Stimulated activated naive CD8-positive, alpha-beta T cell treated with anti-CD3 and anti-CD28 coated beads, Interleukin-15, amount 100 ng/mL, for 72 hours (primary cell): Measurements from ENCODE around the gene SSR4.
A peak's percentile ranks its signal among the peaks of the same experiment; 100 is the strongest.
"Not testable (repeated sequence)": the region's sequence is repeated elsewhere in the genome, so short reads cannot be mapped to it uniquely, and the experiment has no call there.

Source experiments
- ATAC-seq: fragments of 150-1000 bp; cut with Tn5 transposase; 2 replicates; pipeline ENCODE4 v1.10.0; 2021; ENCODE audit warnings: mild to moderate bottlenecking, moderate library complexity
- DNase-seq, 2 donors: peaks; one replicate each; pipeline ENCODE4 v3.0.0; 2021 to 2022
- H3K27ac Mint-ChIP-seq, 2 donors: one replicate each; pipeline ENCODE4 v1.8.0; 2022; ENCODE audit warnings: mild to moderate bottlenecking in 2 of 2, mixed read lengths in 2 of 2, moderate library complexity in 2 of 2
- H3K27me3 Mint-ChIP-seq: one replicate; pipeline ENCODE4 v1.8.0; 2022; ENCODE audit warnings: mixed read lengths
- H3K4me1 Mint-ChIP-seq: one replicate; pipeline ENCODE4 v1.8.0; 2022; ENCODE audit warnings: mild to moderate bottlenecking, mixed read lengths
- H3K4me3 Mint-ChIP-seq, 2 donors: one replicate each; pipeline ENCODE4 v1.8.0; 2022; ENCODE audit warnings: mild to moderate bottlenecking in 2 of 2, mixed read lengths in 2 of 2, moderate library complexity in 1 of 2
- H3K9me3 Mint-ChIP-seq, 2 donors: one replicate each; pipeline ENCODE4 v1.8.0; 2022; ENCODE audit warnings: mixed read lengths in 2 of 2

The SSR4 gene

GRCh38 chrX:153804100-153804595 lies 9.7 kb downstream of the SSR4 start:
- Mint-ChIP-seq H3K27ac (no peak overlapping the region), H3K27me3 (no peaks in the 10 kb centered on the region), H3K4me3 (no peak overlapping the region), H3K4me1 (peaks cover 6% of the 10 kb centered on the region), H3K9me3 (no peaks in the 10 kb centered on the region)
- ATAC-seq = no peak
- no peak for DNase-seq

GRCh38 chrX:153804621-153805020 lies 10.2 kb downstream of the SSR4 start:
- Mint-ChIP-seq H3K9me3 (no peaks in the 10 kb centered on the region), H3K27ac (no peak overlapping the region), H3K4me1 (peaks cover 6% of the 10 kb centered on the region), H3K27me3 (no peaks in the 10 kb centered on the region), H3K4me3 (no peak overlapping the region)
- ATAC-seq (no peak), DNase-seq (no peak)

- ATAC-seq (no peak), DNase-seq (no peak)
- no peak overlapping the region for H3K27ac Mint-ChIP-seq
- peaks cover 6% of the 10 kb centered on the region for H3K4me1 Mint-ChIP-seq
- H3K9me3 Mint-ChIP-seq = no peaks in the 10 kb centered on the region
- no peaks in the 10 kb centered on the region for H3K27me3 Mint-ChIP-seq
- no peak overlapping the region for H3K4me3 Mint-ChIP-seq
Observed at GRCh38 chrX:153805436-153805835, 11.0 kb downstream of the SSR4 start.

DNA sequence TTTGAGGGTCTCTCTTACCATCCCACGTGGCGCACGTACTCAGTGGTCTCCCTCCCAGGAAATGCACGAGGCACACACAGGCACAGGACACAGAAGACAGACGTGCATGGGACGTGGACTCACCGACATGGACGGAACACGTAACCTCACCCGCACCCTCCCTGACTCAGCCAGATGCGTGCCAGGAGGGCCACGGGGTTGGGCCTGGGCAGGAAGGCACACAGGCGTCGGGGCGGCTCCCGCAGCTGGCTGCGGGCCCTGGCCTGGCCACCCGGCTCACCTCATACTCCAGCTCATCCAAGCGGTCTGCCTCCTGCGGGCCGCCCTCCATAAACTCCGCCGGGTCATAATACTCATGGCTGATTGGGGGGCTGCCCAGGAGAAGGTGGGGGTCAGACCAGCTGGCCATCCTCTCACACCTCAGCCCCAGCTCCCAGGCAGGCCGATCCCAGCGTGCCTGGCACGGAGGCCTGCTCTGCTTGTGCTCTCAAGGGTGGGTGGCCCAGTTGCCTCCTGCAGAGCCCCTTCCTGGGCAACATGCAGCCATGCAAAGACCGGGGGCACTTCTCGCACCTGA lies 12.6 kb downstream of the SSR4 start:
- H3K27me3 Mint-ChIP-seq = no peaks in the 10 kb centered on the region
- no peaks in the 10 kb centered on the region for H3K9me3 Mint-ChIP-seq
- H3K4me1 Mint-ChIP-seq = peaks cover 6% of the 10 kb centered on the region
- no peak for ATAC-seq
- H3K27ac Mint-ChIP-seq = no peak overlapping the region
- no peak overlapping the region for H3K4me3 Mint-ChIP-seq
- no peak for DNase-seq

DNA sequence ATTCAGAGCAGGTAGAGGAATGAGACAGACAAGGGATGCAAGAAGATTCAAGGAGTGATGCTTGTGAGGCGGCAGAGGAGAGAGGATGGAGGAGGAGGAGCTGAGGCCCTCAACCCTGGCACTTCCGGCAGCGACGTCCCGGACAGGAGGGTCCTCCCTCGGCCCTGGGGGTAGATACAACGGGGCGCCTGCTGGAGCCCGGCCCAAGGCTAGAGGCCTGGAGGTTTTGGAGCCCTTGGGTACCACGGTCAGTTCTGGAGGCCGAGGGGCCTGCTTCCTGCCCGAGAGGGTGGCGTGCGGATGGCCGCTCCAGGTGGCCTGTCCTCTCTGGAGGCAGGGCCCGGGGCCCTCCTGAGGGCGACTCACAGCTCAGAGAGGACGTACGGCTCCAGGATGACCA lies 13.5 kb downstream of the SSR4 start:
- no peak overlapping the region for H3K4me3 Mint-ChIP-seq
- DNase-seq = no peak
- no peaks in the 10 kb centered on the region for H3K4me1 Mint-ChIP-seq
- no peak overlapping the region for H3K27ac Mint-ChIP-seq
- no peaks in the 10 kb centered on the region for H3K9me3 Mint-ChIP-seq
- no peak for ATAC-seq
- H3K27me3 Mint-ChIP-seq = no peaks in the 10 kb centered on the region

DNA sequence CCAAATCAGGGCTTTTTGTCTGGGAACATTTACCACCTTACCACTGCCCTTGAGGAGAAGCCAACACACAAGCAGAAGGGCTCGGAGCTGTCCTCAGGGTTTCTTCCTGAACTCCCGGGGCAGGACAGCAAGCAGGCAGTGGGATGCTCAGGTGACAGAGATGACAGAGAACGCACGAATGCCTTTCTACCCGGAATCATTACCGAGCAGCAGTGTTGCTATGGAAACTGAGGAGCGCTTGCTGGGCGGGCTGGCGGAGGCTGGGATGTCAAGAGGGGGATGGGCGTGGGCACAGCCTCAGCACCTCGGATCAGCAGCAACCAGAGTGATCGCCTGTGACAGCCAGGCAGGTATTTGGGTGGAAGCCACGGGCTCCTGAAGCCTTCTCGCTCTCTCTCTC lies 17.8 kb downstream of the SSR4 start:
- ATAC-seq (no peak), DNase-seq (no peak)
- H3K27me3 Mint-ChIP-seq = peaks cover 7% of the 10 kb centered on the region
- H3K4me3 Mint-ChIP-seq = no peak overlapping the region
- H3K9me3 Mint-ChIP-seq = no peaks in the 10 kb centered on the region
- H3K27ac Mint-ChIP-seq = no peak overlapping the region
- H3K4me1 Mint-ChIP-seq = peaks cover 17% of the 10 kb centered on the region

DNA sequence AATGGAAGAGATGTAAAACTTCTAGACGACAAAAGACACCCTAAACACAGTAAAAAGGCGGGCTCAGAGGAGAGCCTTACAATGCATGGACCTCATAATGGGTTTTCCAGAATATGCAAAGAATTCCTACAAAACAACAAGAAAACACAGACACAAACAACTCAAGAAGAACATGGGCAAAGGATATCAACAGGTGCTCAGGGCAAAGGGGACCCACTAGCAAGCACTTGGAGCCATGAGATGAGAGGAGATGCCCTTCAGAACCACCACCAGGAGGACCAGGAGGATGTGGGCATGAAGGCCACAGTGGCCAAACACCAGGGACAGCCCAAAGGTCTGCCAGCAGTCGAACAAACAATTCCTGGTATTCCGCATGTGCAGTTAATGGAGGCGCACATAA lies 18.7 kb downstream of the SSR4 start:
- H3K4me3 Mint-ChIP-seq = no peak overlapping the region
- DNase-seq (no peak), ATAC-seq (no peak)
- H3K4me1 Mint-ChIP-seq = peaks cover 20% of the 10 kb centered on the region
- no peak overlapping the region for H3K27ac Mint-ChIP-seq
- H3K9me3 Mint-ChIP-seq = no peaks in the 10 kb centered on the region
- H3K27me3 Mint-ChIP-seq = peaks cover 7% of the 10 kb centered on the region

- Mint-ChIP-seq H3K27ac (no peak overlapping the region), H3K9me3 (no peaks in the 10 kb centered on the region), H3K4me1 (peaks cover 26% of the 10 kb centered on the region), H3K4me3 (no peak overlapping the region), H3K27me3 (peaks cover 7% of the 10 kb centered on the region)
- ATAC-seq = no peak
- no peak for DNase-seq
Observed at GRCh38 chrX:153814591-153815315, 20.3 kb downstream of the SSR4 start.

DNA sequence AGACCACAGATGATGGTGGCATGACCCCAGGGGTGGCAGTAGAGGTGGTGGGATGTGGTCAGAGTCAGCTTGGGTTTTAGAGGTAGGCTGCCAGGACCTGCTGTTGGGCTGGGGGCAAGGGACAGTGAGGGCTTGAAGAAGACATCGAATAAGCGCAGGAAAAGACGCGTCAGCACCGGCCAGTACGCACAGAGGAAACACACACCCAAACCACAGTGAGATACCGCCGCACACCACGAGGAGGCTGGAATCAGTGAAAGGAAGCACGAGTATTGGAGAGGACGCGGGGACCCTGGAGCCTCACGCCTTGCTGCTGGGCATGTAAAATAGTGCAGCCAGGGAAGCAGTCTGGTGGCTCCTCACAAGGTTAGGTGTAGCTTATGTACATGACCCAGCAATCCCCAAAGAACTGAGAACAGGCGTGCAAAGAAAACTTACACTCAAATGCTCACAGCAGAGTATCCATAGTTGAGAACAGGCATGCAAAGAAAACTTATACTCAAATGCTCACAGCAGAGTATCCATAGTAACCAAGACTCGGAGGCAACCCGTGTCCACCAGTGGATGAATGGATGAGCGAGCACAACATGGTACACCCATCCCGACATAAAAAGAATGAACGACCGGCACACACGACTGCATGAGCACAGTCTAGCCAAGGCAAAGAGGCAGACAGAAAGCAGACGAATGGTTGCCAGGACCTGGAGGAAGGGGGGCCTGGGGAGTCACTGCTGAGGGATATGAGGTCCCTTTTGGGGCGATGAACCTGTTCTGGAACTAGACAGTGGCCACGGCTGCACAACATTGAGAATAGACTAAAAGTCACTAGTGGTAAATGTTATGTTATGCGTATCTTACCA lies 22.6 kb downstream of the SSR4 start:
- peaks cover 43% of the 10 kb centered on the region for H3K4me1 Mint-ChIP-seq
- ATAC-seq = peak; percentile 71
- peak in 1 of 2 donors; percentile 38 for DNase-seq

GRCh38 chrX:153818064-153818463 lies 23.6 kb downstream of the SSR4 start:
- H3K27ac Mint-ChIP-seq, H3K27me3 Mint-ChIP-seq, DNase-seq, H3K9me3 Mint-ChIP-seq, ATAC-seq: not testable (repeated sequence)
- Mint-ChIP-seq H3K4me1 (peaks cover 51% of the 10 kb centered on the region), H3K4me3 (peak overlapping the region; percentile 15 to 72)

More for the DNA sequence above, 22.6 kb downstream of the SSR4 start:
- Mint-ChIP-seq H3K27me3 (peaks cover 7% of the 10 kb centered on the region), H3K9me3 (no peaks in the 10 kb centered on the region), H3K27ac (peak overlapping the region in 1 of 2 donors; percentile 65), H3K4me3 (no peak overlapping the region)

DNA sequence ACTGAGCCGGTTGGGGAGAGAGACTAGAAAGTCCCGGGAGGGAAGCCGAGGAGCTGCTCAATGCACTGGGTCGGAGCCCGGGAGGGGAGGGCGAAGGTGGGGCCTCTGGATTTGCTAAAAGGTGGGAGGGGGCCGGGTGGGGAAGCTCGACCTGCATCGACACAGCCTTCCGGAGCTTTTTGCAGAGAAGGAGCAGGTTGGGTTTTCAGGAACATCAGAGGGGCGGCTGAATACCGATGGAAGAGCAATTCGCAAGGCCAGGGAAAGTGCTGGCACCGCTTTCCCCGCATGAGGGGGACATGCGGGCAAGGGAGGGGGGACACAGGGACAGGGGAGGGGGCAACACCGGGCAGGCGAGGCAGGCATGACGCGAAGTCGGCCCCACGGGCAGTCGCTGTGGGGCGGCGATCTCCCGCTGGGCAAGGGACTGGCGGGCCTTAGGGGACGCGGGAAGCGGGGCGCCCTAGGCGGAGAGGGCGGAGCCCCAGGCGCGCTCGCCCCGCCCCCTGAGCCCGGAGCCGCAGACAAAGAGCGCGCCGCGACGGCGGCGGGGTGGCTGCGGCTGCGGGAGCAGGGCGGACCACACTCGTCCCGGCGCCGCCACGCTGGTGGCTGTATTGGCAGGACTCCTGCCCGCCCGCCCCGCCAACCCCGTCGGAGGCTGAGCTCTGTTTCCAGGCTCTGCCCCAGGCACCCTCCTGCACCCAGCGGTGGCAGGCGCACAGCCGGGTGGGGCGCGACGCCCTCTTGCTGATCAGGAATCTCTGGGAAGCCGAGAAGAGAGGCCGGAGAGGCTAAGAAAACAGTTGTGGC lies 24.3 kb downstream of the SSR4 start:
- Mint-ChIP-seq H3K4me3 (peak overlapping the region; percentile 61 to 72), H3K27ac (no peak overlapping the region), H3K27me3 (peaks cover 7% of the 10 kb centered on the region), H3K9me3 (no peaks in the 10 kb centered on the region), H3K4me1 (peaks cover 51% of the 10 kb centered on the region)
- peak; percentile 30 to 38 for DNase-seq
- ATAC-seq = peak; percentile 68

GRCh38 chrX:153819384-153820040 lies 25.0 kb downstream of the SSR4 start:
- ATAC-seq (peak; percentile 10), DNase-seq (no peak)
- H3K4me3 Mint-ChIP-seq = peak overlapping the region; percentile 59 to 62
- no peak overlapping the region for H3K27ac Mint-ChIP-seq
- H3K4me1 Mint-ChIP-seq = peaks cover 51% of the 10 kb centered on the region
- peaks cover 5% of the 10 kb centered on the region for H3K27me3 Mint-ChIP-seq
- no peaks in the 10 kb centered on the region for H3K9me3 Mint-ChIP-seq

DNA sequence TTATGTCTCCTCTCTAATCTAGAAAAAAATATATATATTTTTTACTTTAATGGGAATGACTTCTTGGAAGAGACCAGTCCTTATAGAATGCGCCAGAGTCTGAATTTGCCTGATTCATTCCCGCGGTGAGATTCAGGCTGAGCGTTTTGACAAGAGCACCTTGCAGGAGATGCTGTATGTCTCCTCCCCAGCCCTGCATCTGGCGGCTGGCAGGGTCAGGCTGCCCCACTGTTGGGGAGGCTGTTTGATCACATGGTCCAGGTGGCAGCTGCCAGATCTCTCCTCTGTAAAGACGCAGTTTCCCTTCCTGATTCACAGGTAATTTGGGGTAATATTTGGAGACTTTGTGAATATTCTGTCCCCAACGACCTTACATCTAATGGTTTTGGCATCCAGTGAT lies 26.1 kb downstream of the SSR4 start:
- DNase-seq (no peak), ATAC-seq (no peak)
- peaks cover 43% of the 10 kb centered on the region for H3K4me1 Mint-ChIP-seq
- H3K9me3 Mint-ChIP-seq = no peaks in the 10 kb centered on the region
- H3K4me3 Mint-ChIP-seq = no peak overlapping the region
- H3K27ac Mint-ChIP-seq = no peak overlapping the region
- H3K27me3 Mint-ChIP-seq = no peaks in the 10 kb centered on the region

- Mint-ChIP-seq H3K27me3 (no peaks in the 10 kb centered on the region), H3K27ac (no peak overlapping the region), H3K4me1 (peaks cover 43% of the 10 kb centered on the region), H3K4me3 (no peak overlapping the region), H3K9me3 (no peaks in the 10 kb centered on the region)
- DNase-seq (no peak), ATAC-seq (no peak)
Observed at GRCh38 chrX:153821066-153821465, 26.6 kb downstream of the SSR4 start.

DNA sequence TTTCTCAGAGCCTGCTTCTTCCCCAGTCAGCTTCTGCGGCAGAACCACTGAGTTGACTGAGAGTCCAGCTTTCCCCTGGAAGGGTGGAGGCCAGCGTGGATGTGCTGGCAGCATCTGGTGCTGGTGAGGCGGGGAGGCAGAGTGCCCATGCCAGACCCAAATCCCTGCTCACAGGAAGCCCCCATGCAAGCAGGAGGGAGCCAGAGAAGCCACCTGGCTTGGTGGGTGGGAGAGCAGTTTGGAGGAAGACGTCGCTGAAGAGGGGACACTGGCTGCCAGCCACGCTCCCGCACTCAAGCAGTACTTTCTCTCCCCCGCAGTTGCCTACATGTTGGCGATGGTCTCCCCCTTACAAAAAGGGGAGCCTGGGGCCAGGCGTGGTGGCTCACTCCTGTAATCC lies 29.9 kb downstream of the SSR4 start:
- peaks cover 33% of the 10 kb centered on the region for H3K4me1 Mint-ChIP-seq
- no peak overlapping the region for H3K4me3 Mint-ChIP-seq
- H3K27me3 Mint-ChIP-seq = peaks cover 17% of the 10 kb centered on the region
- DNase-seq (no peak), ATAC-seq (no peak)
- no peak overlapping the region for H3K27ac Mint-ChIP-seq
- no peaks in the 10 kb centered on the region for H3K9me3 Mint-ChIP-seq
